GM12872 (cell line): ENCODE data around the gene TAP2.

Experiments
- CTCF ChIP-seq: IDR thresholded peaks from 3 replicates; pipeline ENCODE4 v1.5.1; 2011; ENCODE audit warnings: low read depth, mild to moderate bottlenecking, low read length, moderate library complexity; ENCODE audit not compliant: insufficient read depth

The TAP2 gene

GRCh38 chr6:32794510-32794909 is 44.0 kb downstream of the TAP2 start:
- TF ChIP-seq CTCF = no peak

- no peak for TF ChIP-seq CTCF
Observed at GRCh38 chr6:32792901-32793435, 45.6 kb downstream of the TAP2 start.

GRCh38 chr6:32790306-32790705 is 48.2 kb downstream of the TAP2 start:
- no peak for TF ChIP-seq CTCF
